Hepatocyte (in vitro differentiated cells): Measurements from ENCODE around the gene ANKRD11. TPM values are rescaled to one million over a fixed set of nuclear protein-coding genes. Genes with fewer than 3 reads are reported as not detected.
"Not testable (repeated sequence)": the region's sequence is repeated elsewhere in the genome, so short reads cannot be mapped to it uniquely, and the experiment has no call there.

Experiments
- DNase-seq: peaks from one replicate; pipeline ENCODE4 v3.0.0-alpha.2; 2016; ENCODE audit warnings: low spot score
- H2AFZ ChIP-seq: fragments of 200-600 bp; sonication (generic); 2 replicates; pipeline ENCODE4 v1.6.0; 2016; ENCODE audit warnings: antibody characterized with exemption, mild to moderate bottlenecking
- H3K27ac ChIP-seq: fragments of 200-600 bp; sonication (generic); 2 replicates; pipeline ENCODE4 v1.5.1; 2016; ENCODE audit warnings: mild to moderate bottlenecking
- H3K27me3 ChIP-seq: fragments of 200-600 bp; sonication (generic); 2 replicates; pipeline ENCODE4 v1.6.1; 2016
- H3K36me3 ChIP-seq: fragments of 200-600 bp; sonication (generic); replicated peaks from 2 replicates; pipeline ENCODE4 v1.5.1; 2016; ENCODE audit warnings: low read depth; ENCODE audit not compliant: insufficient read depth
- H3K4me1 ChIP-seq: fragments of 200-600 bp; sonication (generic); 2 replicates; pipeline ENCODE4 v1.5.1; 2016; ENCODE audit warnings: mild to moderate bottlenecking, moderate library complexity; ENCODE audit not compliant: insufficient read depth
- H3K4me2 ChIP-seq: fragments of 200-600 bp; sonication (generic); 2 replicates; pipeline ENCODE4 v1.6.0; 2016
- H3K4me3 ChIP-seq: fragments of 200-600 bp; sonication (generic); 2 replicates; pipeline ENCODE4 v1.5.1; 2016; ENCODE audit warnings: mild to moderate bottlenecking
- H3K79me2 ChIP-seq: fragments of 200-600 bp; sonication (generic); 2 replicates; pipeline ENCODE4 v1.6.0; 2017; ENCODE audit warnings: mild to moderate bottlenecking
- H3K9me2 ChIP-seq: fragments of 200-600 bp; sonication (generic); replicated peaks from 2 replicates; pipeline ENCODE4 v1.6.0; 2017; ENCODE audit warnings: mild to moderate bottlenecking; ENCODE audit not compliant: insufficient read depth
- H3K9me3 ChIP-seq: fragments of 200-600 bp; sonication (generic); 2 replicates; pipeline ENCODE4 v1.5.1; 2016; ENCODE audit warnings: low read depth, mild to moderate bottlenecking
- H4K20me1 ChIP-seq: fragments of 200-600 bp; sonication (generic); 2 replicates; pipeline ENCODE4 v1.6.0; 2016; ENCODE audit warnings: mild to moderate bottlenecking; ENCODE audit not compliant: insufficient read depth, poor library complexity, severe bottlenecking
- EZH2 ChIP-seq: fragments of 200-600 bp; sonication (generic); IDR thresholded peaks from 2 replicates; pipeline ENCODE4 v1.6.1; 2016; ENCODE audit warnings: antibody characterized with exemption, mild to moderate bottlenecking, borderline replicate concordance
- EZH2phosphoT487 ChIP-seq: fragments of 200-600 bp; sonication (generic); IDR thresholded peaks from one replicate; pipeline ENCODE4 v1.6.1; 2018; ENCODE audit warnings: antibody characterized with exemption, mild to moderate bottlenecking, low read depth, moderate library complexity; ENCODE audit not compliant: unreplicated experiment, severe bottlenecking
- WGBS: methylation state at CpG from one replicate; pipeline ENCODE4 v1.1.6; 2016; ENCODE audit warnings: low lambda C conversion rate; ENCODE audit errors: missing lambda C conversion rate; 5-methylcytosine and 5-hydroxymethylcytosine counted together
- polyA plus RNA-seq: library from polyadenylated mRNA; unstranded; fragments of >200 nt; fragmentation: Nextera tagmentation; extraction: Ambion mirVana; gene quantifications from 2 replicates; pipeline ENCODE4 v1.2.1, GENCODE V29; 2016
- total RNA-seq: library from RNA; depleted of rRNA; stranded (reverse); fragments of >200 nt; gene quantifications from 2 replicates; pipeline ENCODE4 v1.2.3, GENCODE V29; 2014
- TF ChIP-seq, protein P1 (sequence below): fragments of 200-600 bp; sonication (generic); IDR thresholded peaks from 2 replicates; pipeline ENCODE4 v1.5.1; 2016; ENCODE audit warnings: antibody characterized with exemption, mild to moderate bottlenecking; ENCODE audit not compliant: poor library complexity

ANKRD11 gene
- total and polyA plus RNA-seq, 2 experiments from 2014 or later = 48.7 to 130 TPM

DNA sequence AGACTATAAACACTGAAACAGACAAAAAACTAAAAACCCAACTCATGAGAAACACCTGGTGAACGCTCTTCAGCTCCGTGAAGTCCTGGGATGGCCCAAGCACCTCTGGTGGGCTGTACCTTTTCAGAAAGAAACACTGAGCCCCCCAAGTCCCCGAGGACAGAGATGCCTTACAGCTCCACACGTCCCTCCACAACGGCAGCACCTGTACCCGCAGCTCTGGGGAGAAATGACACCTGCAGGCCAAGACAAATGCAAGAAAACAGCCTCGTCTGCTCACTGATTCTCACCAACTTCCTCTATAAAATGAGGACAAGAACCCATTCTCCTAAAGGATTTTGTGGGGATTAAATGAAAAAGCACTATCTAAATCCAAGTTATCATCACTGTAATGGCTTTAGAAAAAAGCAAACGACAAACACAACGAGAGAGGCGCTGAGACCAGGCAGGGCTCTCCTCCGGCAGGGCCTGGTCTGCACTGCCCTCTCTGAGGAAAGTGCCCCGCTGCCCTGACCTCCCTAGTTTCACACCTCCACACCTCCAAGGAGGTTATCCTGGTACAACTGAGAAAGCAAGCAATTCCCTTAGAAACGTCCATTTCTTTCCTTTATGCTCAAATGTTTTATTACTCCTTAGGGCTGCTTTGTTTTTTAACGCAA, 158.0 kb downstream of the ANKRD11 start:
- WGBS = 51% methylated on average over 14 of the region's 14 CpGs

GRCh38 chr16:89331371-89332109, 158.8 kb downstream of the ANKRD11 start:
- H3K79me2 ChIP-seq = peaks cover 95% of the 10 kb centered on the region
- no peak overlapping the region for H2AFZ ChIP-seq
- no peaks in the 10 kb centered on the region for H3K9me2 ChIP-seq
- no peaks in the 10 kb centered on the region for H3K27me3 ChIP-seq
- H3K9me3 ChIP-seq = no peaks in the 10 kb centered on the region
- no peak overlapping the region for H3K4me3 ChIP-seq
- peaks cover 19% of the 10 kb centered on the region for H3K4me1 ChIP-seq
- no peaks in the 10 kb centered on the region for H3K36me3 ChIP-seq
- DNase-seq = no peak
- WGBS = 92% methylated on average over 14 of the region's 14 CpGs
- TF ChIP-seq, protein P1, sequence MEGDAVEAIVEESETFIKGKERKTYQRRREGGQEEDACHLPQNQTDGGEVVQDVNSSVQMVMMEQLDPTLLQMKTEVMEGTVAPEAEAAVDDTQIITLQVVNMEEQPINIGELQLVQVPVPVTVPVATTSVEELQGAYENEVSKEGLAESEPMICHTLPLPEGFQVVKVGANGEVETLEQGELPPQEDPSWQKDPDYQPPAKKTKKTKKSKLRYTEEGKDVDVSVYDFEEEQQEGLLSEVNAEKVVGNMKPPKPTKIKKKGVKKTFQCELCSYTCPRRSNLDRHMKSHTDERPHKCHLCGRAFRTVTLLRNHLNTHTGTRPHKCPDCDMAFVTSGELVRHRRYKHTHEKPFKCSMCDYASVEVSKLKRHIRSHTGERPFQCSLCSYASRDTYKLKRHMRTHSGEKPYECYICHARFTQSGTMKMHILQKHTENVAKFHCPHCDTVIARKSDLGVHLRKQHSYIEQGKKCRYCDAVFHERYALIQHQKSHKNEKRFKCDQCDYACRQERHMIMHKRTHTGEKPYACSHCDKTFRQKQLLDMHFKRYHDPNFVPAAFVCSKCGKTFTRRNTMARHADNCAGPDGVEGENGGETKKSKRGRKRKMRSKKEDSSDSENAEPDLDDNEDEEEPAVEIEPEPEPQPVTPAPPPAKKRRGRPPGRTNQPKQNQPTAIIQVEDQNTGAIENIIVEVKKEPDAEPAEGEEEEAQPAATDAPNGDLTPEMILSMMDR = no peak
- no peak overlapping the region for H3K4me2 ChIP-seq
- H4K20me1 ChIP-seq = peaks cover 96% of the 10 kb centered on the region
- H3K27ac ChIP-seq = no peak overlapping the region

More for the DNA sequence above, 158.0 kb downstream of the ANKRD11 start:
- H3K27ac ChIP-seq = no peak overlapping the region
- H4K20me1 ChIP-seq = peaks cover 95% of the 10 kb centered on the region
- H3K9me3 ChIP-seq = no peaks in the 10 kb centered on the region
- H3K79me2 ChIP-seq = peaks cover 95% of the 10 kb centered on the region
- no peaks in the 10 kb centered on the region for H3K36me3 ChIP-seq
- peaks cover 19% of the 10 kb centered on the region for H3K4me1 ChIP-seq
- H3K4me3 ChIP-seq = no peak overlapping the region
- no peaks in the 10 kb centered on the region for H3K27me3 ChIP-seq
- DNase-seq = no peak
- H3K4me2 ChIP-seq = no peak overlapping the region
- TF ChIP-seq EZH2phosphoT487 = no peak
- TF ChIP-seq, protein P1 = no peak
- no peak overlapping the region for H2AFZ ChIP-seq
- H3K9me2 ChIP-seq = no peaks in the 10 kb centered on the region

- 82% methylated on average over 25 of the region's 25 CpGs for WGBS
- Histone ChIP-seq H3K4me1 (peaks cover 30% of the 10 kb centered on the region), H3K36me3 (no peaks in the 10 kb centered on the region), H2AFZ (no peak overlapping the region), H3K4me3 (no peak overlapping the region), H3K79me2 (peaks cover 95% of the 10 kb centered on the region), H3K9me3 (no peaks in the 10 kb centered on the region), H3K27me3 (no peaks in the 10 kb centered on the region), H3K27ac (no peak overlapping the region), H3K9me2 (no peaks in the 10 kb centered on the region), H4K20me1 (peaks cover 95% of the 10 kb centered on the region), H3K4me2 (no peak overlapping the region)
- DNase-seq = no peak
- TF ChIP-seq, protein P1 = no peak
- TF ChIP-seq EZH2 = no peak
- no peak for TF ChIP-seq EZH2phosphoT487
Observed at GRCh38 chr16:89330177-89330856, 160.0 kb downstream of the ANKRD11 start.

GRCh38 chr16:89329830-89330176, 160.6 kb downstream of the ANKRD11 start:
- H3K4me2 ChIP-seq, DNase-seq, H2AFZ ChIP-seq, H3K27ac ChIP-seq, H3K4me3 ChIP-seq, H3K9me3 ChIP-seq, H3K27me3 ChIP-seq, H3K9me2 ChIP-seq, H3K36me3 ChIP-seq: not testable (repeated sequence)
- 98% methylated on average over 4 of the region's 4 CpGs for WGBS
- Histone ChIP-seq H3K4me1 (peaks cover 30% of the 10 kb centered on the region), H4K20me1 (peaks cover 95% of the 10 kb centered on the region), H3K79me2 (peaks cover 95% of the 10 kb centered on the region)

GRCh38 chr16:89328412-89329400, 161.7 kb downstream of the ANKRD11 start:
- WGBS = 90% methylated on average over 28 of the region's 41 CpGs
- Histone ChIP-seq H3K79me2 (peaks cover 96% of the 10 kb centered on the region), H3K4me1 (peaks cover 23% of the 10 kb centered on the region), H4K20me1 (peaks cover 95% of the 10 kb centered on the region)
- not testable (repeated sequence) for H3K9me2 ChIP-seq, H3K9me3 ChIP-seq, H3K36me3 ChIP-seq, H2AFZ ChIP-seq, H3K4me2 ChIP-seq, H3K4me3 ChIP-seq, H3K27ac ChIP-seq, H3K27me3 ChIP-seq, DNase-seq
